GM12878 (cell line): Measurements from ENCODE around the gene PFKFB3. TPM values are rescaled to one million over a fixed set of nuclear protein-coding genes. Genes with fewer than 3 reads are reported as not detected.
"Not testable (repeated sequence)": the region's sequence is repeated elsewhere in the genome, so short reads cannot be mapped to it uniquely, and the experiment has no call there.

ENCODE experiments used
- ATAC-seq: fragments of 200-7000 bp; cut with Tn5 transposase; 3 replicates; pipeline ENCODE4 v1.9.1; 2020; ENCODE audit warnings: mild to moderate bottlenecking, moderate library complexity
- BruUV-seq: library from RNA; stranded (reverse); fragments of 400-500 nt; replicated peaks from 2 replicates; lab custom pipeline; 2021; lab: Mats Ljungman, UMichigan
- CTCF ChIA-PET: fragments of 300-600 bp; sonication (Branson Sonifier 250); formaldehyde crosslinking; extraction: SDS; loops from one replicate; lab custom pipeline; 2021; ENCODE audit warnings: inconsistent platforms; lab: Yijun Ruan, JAX
- POLR2A ChIA-PET: fragments of 350-600 bp; formaldehyde crosslinking; extraction: SDS; loops from one replicate; lab custom pipeline; 2021; ENCODE audit warnings: inconsistent platforms; lab: Charles Lee
- RAD21 ChIA-PET: fragments of 300-600 bp; sonication (Branson Sonifier 250); formaldehyde crosslinking; loops from one replicate; lab custom pipeline; 2023; ENCODE audit warnings: antibody characterized with exemption; ENCODE audit not compliant: unreplicated experiment; lab: Charles Lee
- SMC1A ChIA-PET: fragments of 300-600 bp; sonication (Branson Sonifier 250); formaldehyde crosslinking; loops from one replicate; lab custom pipeline; 2023; ENCODE audit not compliant: unreplicated experiment, uncharacterized antibody; lab: Charles Lee
- DNase-seq: peaks from one replicate; pipeline ENCODE4 v3.0.0-alpha.2; 2011; ENCODE audit warnings: low read depth, low spot score
- FAIRE-seq: peaks from 3 replicates; lab custom pipeline; 2011; peaks lifted over from hg19 to GRCh38; lab: Jason Lieb, UNC
- H2AFZ ChIP-seq: 2 replicates; pipeline ENCODE4 v1.6.0; 2011; ENCODE audit warnings: low read depth, low read length, control low read depth; ENCODE audit not compliant: control insufficient read depth
- H3K27ac ChIP-seq: 2 replicates; pipeline ENCODE4 v1.5.1; 2011; ENCODE audit warnings: control low read depth; ENCODE audit not compliant: control insufficient read depth, insufficient read depth
- H3K27me3 ChIP-seq, 2 experiments: replicated peaks in 1 of 2; 2 replicates each; pipeline versions ENCODE4 v1.6.0 to v1.6.1; 2011; ENCODE audit warnings: low read length in 1 of 2; ENCODE audit not compliant: control insufficient read depth in 2 of 2, insufficient read depth in 2 of 2
- H3K36me3 ChIP-seq, 2 experiments: 2 replicates each; pipeline ENCODE4 v1.5.1; 2011; ENCODE audit warnings: low read length in 1 of 2; ENCODE audit not compliant: control insufficient read depth in 2 of 2, insufficient read depth in 2 of 2
- H3K4me1 ChIP-seq: 2 replicates; pipeline ENCODE4 v1.6.1; 2011; ENCODE audit warnings: mild to moderate bottlenecking, low read length, moderate library complexity, mixed read lengths; ENCODE audit not compliant: control insufficient read depth, insufficient read depth
- H3K4me2 ChIP-seq: 2 replicates; pipeline ENCODE4 v1.6.0; 2011; ENCODE audit warnings: control low read depth; ENCODE audit not compliant: control insufficient read depth, insufficient read depth
- H3K4me3 ChIP-seq: fragments of 200-600 bp; sonication (generic); 2 replicates; pipeline ENCODE4 v1.5.1; 2016
- H3K79me2 ChIP-seq: 2 replicates; pipeline ENCODE4 v1.6.0; 2011; ENCODE audit warnings: low read length; ENCODE audit not compliant: control insufficient read depth, insufficient read depth
- H3K9ac ChIP-seq: 2 replicates; pipeline ENCODE4 v1.8.0; 2011; ENCODE audit warnings: low read length, control low read depth, mixed read lengths; ENCODE audit not compliant: control insufficient read depth, insufficient read depth
- H3K9me3 ChIP-seq: replicated peaks from 3 replicates; pipeline ENCODE4 v1.5.1; 2011; ENCODE audit warnings: mild to moderate bottlenecking, low read length; ENCODE audit not compliant: control insufficient read depth, insufficient read depth
- H4K20me1 ChIP-seq: 2 replicates; pipeline ENCODE4 v1.6.0; 2011; ENCODE audit not compliant: control insufficient read depth, insufficient read depth
- DPF2 ChIP-seq: fragments of 450-650 bp; IDR thresholded peaks from 2 replicates; pipeline ENCODE4 v1.6.1; 2017; ENCODE audit warnings: mild to moderate bottlenecking
- LARP7 ChIP-seq: fragments of 450-650 bp; IDR thresholded peaks from 2 replicates; pipeline ENCODE4 v1.6.1; 2017; ENCODE audit warnings: mild to moderate bottlenecking
- MXI1 ChIP-seq: fragments of 150-350 bp; IDR thresholded peaks from 2 replicates; pipeline ENCODE4 v1.6.1; 2011; ENCODE audit warnings: low read depth, mild to moderate bottlenecking, inconsistent platforms, low read length, improper control_type of control experiment
- NFXL1 ChIP-seq: fragments of 450-650 bp; IDR thresholded peaks from 2 replicates; pipeline ENCODE4 v1.6.1; 2017; ENCODE audit warnings: antibody characterized with exemption, mild to moderate bottlenecking, borderline replicate concordance
- PAX8 ChIP-seq: fragments of 450-650 bp; IDR thresholded peaks from 2 replicates; pipeline ENCODE4 v1.6.1; 2017; ENCODE audit warnings: mild to moderate bottlenecking, moderate library complexity
- RAD21 ChIP-seq: IDR thresholded peaks from 2 replicates; pipeline ENCODE4 v1.6.1; 2011; ENCODE audit warnings: mild to moderate bottlenecking, low read depth, low read length, moderate library complexity; ENCODE audit not compliant: insufficient read depth
- SMAD5 ChIP-seq: IDR thresholded peaks from 2 replicates; pipeline ENCODE4 v1.6.1; 2016; ENCODE audit warnings: antibody characterized with exemption, low read depth
- TBL1XR1 ChIP-seq: IDR thresholded peaks from 2 replicates; pipeline ENCODE4 v1.6.1; 2012; ENCODE audit warnings: low read depth, low read length, improper control_type of control experiment
- WGBS: methylation state at CpG from one replicate; pipeline ENCODE4 v1.1.6; 2016; ENCODE audit warnings: low lambda C conversion rate; ENCODE audit not compliant: insufficient replicate concordance, insufficient coverage; ENCODE audit errors: missing lambda C conversion rate; 5-methylcytosine and 5-hydroxymethylcytosine counted together
- in situ Hi-C: fragments of 300-500 bp; cut with MboI; formaldehyde crosslinking; loops from 9 replicates; pipeline ENCODE4 v1.14.3; 2018; ENCODE audit warnings: mixed read lengths
- intact Hi-C: fragments of 100-400 bp; cut with micrococcal nuclease; formaldehyde crosslinking; loops from one replicate; pipeline ENCODE4 v1.14.2; 2022; ENCODE audit not compliant: unreplicated experiment
- polyA plus RNA-seq, 11 experiments: library from polyadenylated mRNA; depleted of rRNA in 4 of 11; unstranded in 6 of 11; stranded (reverse) in 5 of 11; fragments of >200 nt; fragmentation: Nextera tagmentation in 4 of 11; fragmentation: Illumina TruSeq in 1 of 11; extraction: Ambion mirVana in 4 of 11; extraction: Trizol in 1 of 11; gene quantifications; 1 replicate in 1 of 11; 2 replicates in 10 of 11; pipeline versions ENCODE4 v1.2.1 to v1.2.3, GENCODE V29; 2011 to 2016; ENCODE audit warnings: inconsistent platforms in 2 of 11, missing spikeins in 2 of 11, low read depth in 1 of 11
- total RNA-seq, 4 experiments: library from RNA; depleted of rRNA in 3 of 4; stranded (reverse); fragments of >200 nt in 3 of 4; fragmentation: Illumina TruSeq in 1 of 4; extraction: Trizol in 1 of 4; gene quantifications; 2 replicates each; pipeline versions ENCODE4 v1.2.1 to v1.2.3, GENCODE V29; 2013 to 2021
- TF ChIP-seq, protein P1 (sequence below): fragments of 450-650 bp; IDR thresholded peaks from 2 replicates; pipeline ENCODE4 v1.6.1; 2018; ENCODE audit warnings: mild to moderate bottlenecking, low read depth, moderate library complexity; ENCODE audit not compliant: partially characterized antibody

Gene PFKFB3
- total and polyA plus RNA-seq, 10 of the 15 experiments (the other 5 are each of a cell fraction or from before 2014, with no cell fraction given): 1.6 to 46.7 (median 13.7) TPM

DNA sequence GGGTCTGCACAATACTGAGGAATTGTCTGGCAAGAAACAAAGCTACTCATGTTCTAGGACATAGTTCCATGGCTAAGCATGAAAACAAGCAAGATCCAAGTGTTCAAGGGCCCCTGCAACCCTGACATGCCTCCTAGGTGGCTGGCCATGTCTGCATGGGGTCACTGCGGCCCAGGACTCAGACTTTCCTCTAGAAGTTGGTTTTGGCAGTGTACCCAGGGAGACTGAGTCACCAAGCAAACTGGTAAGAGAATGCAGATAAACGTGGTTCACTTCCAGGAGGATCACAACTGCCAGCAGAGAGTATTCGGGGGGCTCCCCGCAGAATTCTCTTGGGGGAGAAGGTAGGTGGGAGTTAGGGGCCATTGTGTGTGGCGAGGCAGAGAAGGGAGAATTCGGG is 7.4 kb upstream of the PFKFB3 start (continued):
- no peak for TF ChIP-seq SMAD5

DNA sequence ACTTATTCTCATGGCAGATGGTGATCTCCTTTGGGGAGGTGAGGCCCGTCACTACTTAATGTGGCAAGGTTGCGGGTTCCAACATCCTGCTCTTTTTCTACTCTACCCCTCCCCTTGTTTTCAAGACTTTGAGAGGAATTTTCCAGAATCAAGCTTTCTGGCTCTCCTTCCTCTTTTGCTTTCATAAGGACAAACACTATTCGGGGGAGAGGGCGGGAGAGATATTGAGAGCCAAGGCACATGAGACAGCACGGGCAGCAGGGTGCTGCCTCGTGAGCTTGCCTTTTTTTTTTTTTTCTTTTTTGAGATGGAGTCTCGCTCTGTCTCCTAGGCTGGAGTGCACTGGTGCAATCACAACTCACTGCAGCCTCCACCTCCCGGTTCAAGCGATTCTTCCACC is 6.9 kb upstream of the PFKFB3 start:
- DNase-seq: no peak

DNA sequence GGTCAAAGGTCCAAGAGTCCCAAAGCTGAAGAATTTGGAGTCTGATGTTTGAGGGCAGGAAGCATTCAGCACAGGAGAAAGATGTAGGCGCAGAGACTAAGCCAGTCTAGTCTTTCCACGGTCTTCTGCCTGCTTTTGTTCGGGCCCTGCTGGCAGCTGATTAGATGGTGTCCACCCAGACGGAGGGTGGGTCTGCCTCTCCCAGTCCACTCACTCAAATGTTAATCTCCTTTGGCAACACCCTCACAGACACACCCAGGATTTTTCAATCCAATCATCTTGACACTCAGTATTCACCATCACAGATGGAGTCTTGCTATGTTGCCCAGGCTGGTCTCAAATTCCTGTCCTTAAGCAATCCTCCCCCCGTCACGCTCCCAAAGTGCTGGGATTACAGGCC is 6.2 kb upstream of the PFKFB3 start:
- H4K20me1 ChIP-seq, H3K9ac ChIP-seq, in situ Hi-C loops, RAD21 ChIA-PET, H2AFZ ChIP-seq, DNase-seq, ATAC-seq, H3K79me2 ChIP-seq, H3K4me3 ChIP-seq, POLR2A ChIA-PET, H3K9me3 ChIP-seq, intact Hi-C loops, H3K27me3 ChIP-seq, H3K36me3 ChIP-seq, H3K4me2 ChIP-seq, H3K4me1 ChIP-seq, H3K27ac ChIP-seq, BruUV-seq, FAIRE-seq: not testable (repeated sequence)
- SMC1A ChIA-PET: interaction anchor here (1.4 kb wide), 1 partner anchor 206 kb away, joined by 4 read pairs; no protein-coding TSS in a partner anchor
- WGBS: 77% methylated on average over 6 of the region's 6 CpGs
- CTCF ChIA-PET: interaction anchor here (1.1 to 1.2 kb wide), 2 partner anchors 49 to 205 kb away, joined by 3 read pairs; no protein-coding TSS in a partner anchor

More for the DNA sequence above, 6.9 kb upstream of the PFKFB3 start:
- Histone ChIP-seq H3K4me2 (no peak overlapping the region), H2AFZ (no peak overlapping the region), H3K9ac (no peak overlapping the region), H3K4me3 (no peak overlapping the region), H4K20me1 (no peaks in the 10 kb centered on the region), H3K9me3 (no peaks in the 10 kb centered on the region), H3K79me2 (no peaks in the 10 kb centered on the region), H3K36me3 (peaks cover 0 to 2% of the 10 kb centered on the region in 2 experiments; a peak in 2 of 4 replicates), H3K27me3 (no peaks in the 10 kb centered on the region), H3K4me1 (no peaks in the 10 kb centered on the region), H3K27ac (no peak overlapping the region)
- intact Hi-C loops (no loop called here), in situ Hi-C loops (no loop called here)
- ChIA-PET POLR2A (interaction anchor here (0.6 kb wide), 1 partner anchor 175 kb away, joined by 3 read pairs; no protein-coding TSS in a partner anchor), CTCF (interaction anchor here (1.2 kb wide), 2 partner anchors 49 to 206 kb away, joined by 3 to 4 read pairs; no protein-coding TSS in a partner anchor), RAD21 (no interaction called here), SMC1A (interaction anchor here (1.4 kb wide), 1 partner anchor 206 kb away, joined by 4 read pairs; no protein-coding TSS in a partner anchor)
- WGBS: 76% methylated on average over 5 of the region's 9 CpGs
- FAIRE-seq (no peak), ATAC-seq (no peak)
- TF ChIP-seq MXI1 (no peak), NFXL1 (no peak), PAX8 (no peak), TBL1XR1 (no peak), LARP7 (no peak), RAD21 (no peak), DPF2 (no peak)
- TF ChIP-seq, protein P1, sequence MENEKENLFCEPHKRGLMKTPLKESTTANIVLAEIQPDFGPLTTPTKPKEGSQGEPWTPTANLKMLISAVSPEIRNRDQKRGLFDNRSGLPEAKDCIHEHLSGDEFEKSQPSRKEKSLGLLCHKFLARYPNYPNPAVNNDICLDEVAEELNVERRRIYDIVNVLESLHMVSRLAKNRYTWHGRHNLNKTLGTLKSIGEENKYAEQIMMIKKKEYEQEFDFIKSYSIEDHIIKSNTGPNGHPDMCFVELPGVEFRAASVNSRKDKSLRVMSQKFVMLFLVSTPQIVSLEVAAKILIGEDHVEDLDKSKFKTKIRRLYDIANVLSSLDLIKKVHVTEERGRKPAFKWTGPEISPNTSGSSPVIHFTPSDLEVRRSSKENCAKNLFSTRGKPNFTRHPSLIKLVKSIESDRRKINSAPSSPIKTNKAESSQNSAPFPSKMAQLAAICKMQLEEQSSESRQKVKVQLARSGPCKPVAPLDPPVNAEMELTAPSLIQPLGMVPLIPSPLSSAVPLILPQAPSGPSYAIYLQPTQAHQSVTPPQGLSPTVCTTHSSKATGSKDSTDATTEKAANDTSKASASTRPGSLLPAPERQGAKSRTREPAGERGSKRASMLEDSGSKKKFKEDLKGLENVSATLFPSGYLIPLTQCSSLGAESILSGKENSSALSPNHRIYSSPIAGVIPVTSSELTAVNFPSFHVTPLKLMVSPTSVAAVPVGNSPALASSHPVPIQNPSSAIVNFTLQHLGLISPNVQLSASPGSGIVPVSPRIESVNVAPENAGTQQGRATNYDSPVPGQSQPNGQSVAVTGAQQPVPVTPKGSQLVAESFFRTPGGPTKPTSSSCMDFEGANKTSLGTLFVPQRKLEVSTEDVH: no peak
- BruUV-seq: no TSS peak
